Coronary artery (tissue), 2 donors: ENCODE data around the gene SMAD4.

Experiments
- DNase-seq: peaks from one replicate; pipeline ENCODE4 v3.0.0-alpha.2; 2017; ENCODE audit warnings: low spot score
- H3K27ac ChIP-seq, 2 donors: fragments of 200-600 bp; sonication (generic); one replicate each; pipeline ENCODE4 v1.5.1; 2016 to 2019
- H3K4me3 ChIP-seq: fragments of 200-600 bp; sonication (generic); 2 replicates; pipeline ENCODE4 v1.5.1; 2016; ENCODE audit warnings: mild to moderate bottlenecking, moderate library complexity
- TF ChIP-seq, protein P1 (sequence below): fragments of 200-600 bp; sonication (generic); IDR thresholded peaks from one replicate; pipeline ENCODE4 v1.5.1; 2019; ENCODE audit warnings: antibody characterized with exemption

SMAD4 gene

DNA sequence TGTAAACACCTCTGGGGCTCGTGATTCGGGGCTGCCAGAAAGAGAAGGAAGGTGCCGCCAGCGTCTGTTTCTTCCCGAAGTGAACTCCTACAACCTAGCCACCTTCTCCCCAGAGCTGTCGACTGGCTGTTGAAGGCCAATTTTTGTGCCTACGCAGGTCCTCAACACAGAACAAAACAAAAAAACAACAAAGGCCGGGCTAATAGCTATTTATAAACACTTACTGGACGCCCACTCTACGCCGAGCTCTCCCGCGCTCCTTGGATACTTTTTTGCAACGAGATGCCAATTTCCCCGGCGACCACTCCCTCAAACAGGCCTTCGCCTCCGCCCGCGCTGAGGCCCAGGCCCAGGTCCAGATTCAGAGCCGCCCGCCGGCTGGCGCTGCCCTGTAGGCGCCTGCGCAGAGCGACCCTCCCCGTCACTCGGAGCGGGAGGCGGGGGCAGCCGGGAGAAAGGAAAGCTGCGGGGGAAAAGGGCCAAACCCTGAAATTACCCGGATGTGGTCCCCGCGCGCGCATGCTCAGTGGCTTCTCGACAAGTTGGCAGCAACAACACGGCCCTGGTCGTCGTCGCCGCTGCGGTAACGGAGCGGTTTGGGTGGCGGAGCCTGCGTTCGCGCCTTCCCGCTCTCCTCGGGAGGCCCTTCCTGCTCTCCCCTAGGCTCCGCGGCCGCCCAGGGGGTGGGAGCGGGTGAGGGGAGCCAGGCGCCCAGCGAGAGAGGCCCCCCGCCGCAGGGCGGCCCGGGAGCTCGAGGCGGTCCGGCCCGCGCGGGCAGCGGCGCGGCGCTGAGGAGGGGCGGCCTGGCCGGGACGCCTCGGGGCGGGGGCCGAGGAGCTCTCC, at the start of gene SMAD4:
SMAD4 (plus strand) TSS at position 520 of the 843 bp plus-strand sequence. CDS start 16,834 bp downstream, outside the sequence.
- TF ChIP-seq, protein P1, sequence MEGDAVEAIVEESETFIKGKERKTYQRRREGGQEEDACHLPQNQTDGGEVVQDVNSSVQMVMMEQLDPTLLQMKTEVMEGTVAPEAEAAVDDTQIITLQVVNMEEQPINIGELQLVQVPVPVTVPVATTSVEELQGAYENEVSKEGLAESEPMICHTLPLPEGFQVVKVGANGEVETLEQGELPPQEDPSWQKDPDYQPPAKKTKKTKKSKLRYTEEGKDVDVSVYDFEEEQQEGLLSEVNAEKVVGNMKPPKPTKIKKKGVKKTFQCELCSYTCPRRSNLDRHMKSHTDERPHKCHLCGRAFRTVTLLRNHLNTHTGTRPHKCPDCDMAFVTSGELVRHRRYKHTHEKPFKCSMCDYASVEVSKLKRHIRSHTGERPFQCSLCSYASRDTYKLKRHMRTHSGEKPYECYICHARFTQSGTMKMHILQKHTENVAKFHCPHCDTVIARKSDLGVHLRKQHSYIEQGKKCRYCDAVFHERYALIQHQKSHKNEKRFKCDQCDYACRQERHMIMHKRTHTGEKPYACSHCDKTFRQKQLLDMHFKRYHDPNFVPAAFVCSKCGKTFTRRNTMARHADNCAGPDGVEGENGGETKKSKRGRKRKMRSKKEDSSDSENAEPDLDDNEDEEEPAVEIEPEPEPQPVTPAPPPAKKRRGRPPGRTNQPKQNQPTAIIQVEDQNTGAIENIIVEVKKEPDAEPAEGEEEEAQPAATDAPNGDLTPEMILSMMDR, result no peak
- H3K4me3 ChIP-seq, result peak within 1 kb of the TSS; percentile 90
- peak; percentile 98 for DNase-seq
- peak within 1 kb of the TSS; percentile 92 to 97 for H3K27ac ChIP-seq

DNA sequence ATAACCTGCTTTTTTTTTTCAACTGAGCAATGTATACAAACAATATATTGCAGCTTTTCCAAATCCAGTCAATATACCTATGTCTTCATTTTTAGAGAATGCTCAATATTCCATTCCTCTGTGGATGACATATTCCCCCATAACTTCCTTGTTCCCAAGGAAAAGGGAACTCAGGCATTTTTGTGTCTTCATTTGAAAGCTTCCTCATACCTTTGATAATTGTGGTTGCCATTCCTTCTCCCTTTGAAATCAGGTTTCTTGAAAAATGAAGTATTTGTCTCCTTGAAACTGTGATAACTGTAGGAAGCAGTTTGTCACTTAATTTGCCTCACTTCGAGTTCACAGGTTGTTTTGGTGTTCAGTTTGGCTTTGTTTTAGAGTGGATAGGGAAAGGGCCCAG, 48.6 kb upstream of the SMAD4 start:
- Histone ChIP-seq H3K27ac (no peak overlapping the region), H3K4me3 (no peak overlapping the region)
- TF ChIP-seq, protein P1, result no peak
- DNase-seq, result no peak

DNA sequence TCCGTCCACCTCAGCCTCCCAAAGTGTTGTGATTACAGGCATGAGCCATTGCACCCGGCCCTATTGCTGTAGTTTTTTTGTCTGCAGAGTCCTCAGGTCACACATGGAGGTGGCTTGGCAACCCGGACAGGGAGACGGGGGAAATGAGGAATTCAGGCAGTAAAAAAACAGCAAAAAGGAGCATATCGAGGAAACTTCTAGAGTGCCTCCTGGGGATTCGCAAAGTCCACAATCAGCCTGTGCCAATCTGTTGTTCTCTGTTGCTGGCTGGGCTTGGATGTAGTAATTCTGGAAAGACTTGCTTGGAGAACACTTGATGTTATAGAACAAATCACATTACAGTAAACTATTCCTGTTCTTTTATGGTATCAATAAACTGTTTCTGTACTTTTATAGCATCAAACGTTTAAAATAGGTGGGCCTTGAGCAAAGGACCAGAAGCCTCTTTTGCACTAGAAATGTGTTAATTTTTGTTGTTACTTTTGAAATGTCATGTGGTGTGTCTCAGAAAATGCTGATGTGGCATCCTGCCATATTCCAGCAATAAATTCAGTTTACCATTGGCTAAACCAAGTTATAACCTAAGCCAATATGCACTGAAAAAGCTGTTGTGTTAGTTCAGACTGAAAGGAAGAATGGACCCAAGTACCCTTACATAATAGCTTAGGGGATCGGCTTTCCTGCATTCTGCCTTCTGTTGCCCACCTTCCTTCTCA, 47.8 kb upstream of the SMAD4 start:
- Histone ChIP-seq H3K27ac (no peak overlapping the region), H3K4me3 (no peak overlapping the region)
- TF ChIP-seq, protein P1, result no peak
- DNase-seq, result no peak

DNA sequence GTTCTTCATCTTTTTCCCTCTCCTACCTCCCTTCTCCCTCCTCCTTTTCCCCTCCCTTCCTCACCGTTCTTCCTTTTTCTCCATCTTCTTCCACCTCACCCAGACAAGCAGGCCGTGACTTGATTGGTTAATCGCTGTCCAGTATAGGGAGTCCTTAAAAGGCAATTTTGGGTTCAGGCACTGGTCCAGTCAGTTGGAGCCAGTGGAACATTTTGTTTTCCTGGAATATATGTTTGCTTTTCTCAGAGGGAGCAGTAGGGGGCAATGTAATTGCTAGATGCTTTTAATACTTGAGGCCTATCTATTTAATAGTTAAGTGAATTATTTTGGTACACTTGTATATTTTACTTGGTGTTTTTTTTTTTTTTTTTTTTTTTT, 47.2 kb upstream of the SMAD4 start:
- no peak overlapping the region for H3K27ac ChIP-seq
- no peak overlapping the region for H3K4me3 ChIP-seq
- no peak for DNase-seq
- TF ChIP-seq, protein P1, result no peak

DNA sequence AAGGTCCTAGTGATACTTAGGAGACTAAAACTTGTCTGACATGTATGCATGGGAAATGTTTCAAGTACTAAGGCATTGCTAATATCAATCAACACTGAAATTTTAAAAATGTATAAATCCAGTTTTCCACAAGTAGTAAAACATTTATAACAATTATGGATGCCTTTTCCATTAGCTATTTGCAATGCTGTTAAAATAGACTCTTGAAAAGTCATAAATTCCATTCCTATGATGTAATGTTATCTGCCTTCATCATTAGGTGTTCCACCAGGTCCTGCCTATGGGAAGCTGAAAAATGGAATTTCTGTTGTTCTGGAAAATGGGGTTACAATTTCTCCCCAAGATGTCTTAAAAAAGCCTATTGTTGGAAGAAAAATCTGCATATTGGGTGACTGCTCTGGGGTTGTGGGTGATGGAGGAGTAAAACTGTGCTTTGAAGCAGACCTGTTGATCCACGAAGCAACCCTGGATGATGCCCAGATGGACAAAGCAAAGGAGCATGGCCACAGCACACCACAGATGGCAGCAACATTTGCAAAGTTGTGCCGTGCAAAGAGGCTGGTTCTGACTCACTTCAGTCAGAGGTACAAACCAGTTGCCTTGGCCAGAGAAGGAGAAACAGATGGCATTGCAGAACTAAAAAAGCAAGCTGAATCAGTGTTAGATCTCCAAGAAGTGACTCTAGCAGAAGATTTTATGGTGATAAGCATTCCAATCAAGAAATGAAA, 43.5 kb upstream of the SMAD4 start:
- TF ChIP-seq, protein P1, result no peak
- Histone ChIP-seq H3K27ac (peak overlapping the region in 1 of 2 donors; percentile 31), H3K4me3 (no peak overlapping the region)
- DNase-seq, result no peak

DNA sequence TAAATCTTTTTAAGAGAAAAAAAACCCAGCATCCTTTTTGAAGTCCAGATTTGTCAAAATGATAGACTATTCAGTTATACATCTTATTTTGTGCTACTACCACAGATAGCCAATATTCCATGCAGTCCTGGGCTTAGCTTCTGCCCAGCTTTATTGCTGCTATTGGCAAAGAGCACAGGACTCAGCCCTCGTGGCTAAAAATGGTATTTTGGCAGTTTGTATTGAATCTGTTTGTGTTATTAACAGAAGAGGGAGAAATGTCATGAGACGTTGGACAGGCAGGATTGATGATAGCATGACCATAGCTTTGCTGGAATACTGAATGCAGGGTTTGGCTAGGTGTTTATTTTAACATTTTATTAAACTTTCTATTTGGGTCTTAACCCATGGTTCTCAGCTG, 42.8 kb upstream of the SMAD4 start:
- peak overlapping the region in 1 of 2 donors; percentile 51 for H3K27ac ChIP-seq
- H3K4me3 ChIP-seq, result no peak overlapping the region
- TF ChIP-seq, protein P1, result no peak
- DNase-seq, result no peak
